Astrocyte of the cerebellum (primary cell): ENCODE data around the gene INPP5F.

Experiments used
- DNase-seq: peaks from one replicate; pipeline ENCODE4 v3.0.0-alpha.2; 2011; ENCODE audit warnings: low read depth
- H3K4me3 ChIP-seq: 2 replicates; pipeline ENCODE4 v1.5.1; 2011; ENCODE audit warnings: mild to moderate bottlenecking, low read depth, low read length, moderate library complexity
- CTCF ChIP-seq: IDR thresholded peaks from 2 replicates; pipeline ENCODE4 v1.5.1; 2012; ENCODE audit warnings: low read length, low read depth, moderate library complexity, mild to moderate bottlenecking; ENCODE audit errors: missing control alignments
- in situ Hi-C: cut with HindIII; loops from 2 replicates; pipeline ENCODE4 v1.10.0; 2017; ENCODE audit warnings: low sequenced_read_pairs

INPP5F gene

GRCh38 chr10:119680650-119681081 lies 45.2 kb upstream of the INPP5F start:
- DNase-seq = peak; percentile 27
- H3K4me3 ChIP-seq = no peak overlapping the region
- no peak for TF ChIP-seq CTCF
- in situ Hi-C loops = no loop called here

GRCh38 chr10:119686465-119687191 lies 39.2 kb upstream of the INPP5F start:
- DNase-seq = peak; percentile 88
- peak overlapping the region; percentile 38 for H3K4me3 ChIP-seq
- in situ Hi-C loops = loop anchor here (5.0 kb wide), 2 partner anchors 61 to 161 kb away; no protein-coding TSS in a partner anchor
- peak; percentile 77 for TF ChIP-seq CTCF

GRCh38 chr10:119687192-119688032 lies 38.4 kb upstream of the INPP5F start:
- TF ChIP-seq CTCF = no peak
- in situ Hi-C loops = loop anchor here (5.0 kb wide), 2 partner anchors 60 to 160 kb away; no protein-coding TSS in a partner anchor
- DNase-seq = peak; percentile 31
- peak overlapping the region; percentile 38 for H3K4me3 ChIP-seq

- in situ Hi-C loops = loop anchor here (5.0 kb wide), 2 partner anchors 59 to 159 kb away; no protein-coding TSS in a partner anchor
- no peak overlapping the region for H3K4me3 ChIP-seq
- TF ChIP-seq CTCF = no peak
- no peak for DNase-seq
Observed at GRCh38 chr10:119688033-119688508, 37.8 kb upstream of the INPP5F start.

- no peak for TF ChIP-seq CTCF
- in situ Hi-C loops = loop anchor here (5.0 kb wide), 2 partner anchors 58 to 158 kb away; no protein-coding TSS in a partner anchor
- H3K4me3 ChIP-seq = no peak overlapping the region
- no peak for DNase-seq
Observed at GRCh38 chr10:119689016-119689580, 36.8 kb upstream of the INPP5F start.

- no peak for DNase-seq
- H3K4me3 ChIP-seq = no peak overlapping the region
- no peak for TF ChIP-seq CTCF
- in situ Hi-C loops = no loop called here
Observed at GRCh38 chr10:119691726-119692125, 34.1 kb upstream of the INPP5F start.
